ENCODE results near the gene RMND5B. TPM values are rescaled to one million over a fixed set of nuclear protein-coding genes. Genes with fewer than 3 reads are reported as not detected.
"Not testable (repeated sequence)": the region's sequence is repeated elsewhere in the genome, so short reads cannot be mapped to it uniquely, and the experiment has no call there.

Gene RMND5B
- total and polyA plus RNA-seq, 2 experiments from 2014 or later = 17.5 to 19.9 TPM

DNA sequence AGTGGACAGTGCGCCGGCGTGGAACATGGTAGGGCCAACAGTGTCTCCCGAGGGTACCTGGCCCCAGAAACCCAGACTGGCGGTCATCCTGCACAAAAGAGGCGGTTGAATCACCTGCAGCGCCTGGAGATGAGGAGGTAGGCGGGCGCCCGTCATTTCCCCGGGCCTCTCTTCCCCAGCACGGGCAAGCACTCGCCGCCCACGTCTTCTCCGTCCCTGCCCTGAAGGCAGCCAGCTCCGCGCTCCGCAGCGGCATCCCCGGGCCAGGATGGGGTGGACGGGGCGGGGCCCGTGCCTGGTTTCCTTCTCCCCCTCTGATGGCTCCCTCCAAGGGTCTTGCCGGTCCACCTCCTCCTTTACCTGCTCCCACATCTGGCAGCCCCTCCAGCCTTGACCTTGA is 44.5 kb upstream of the RMND5B start:
- Histone ChIP-seq H3K36me3 (ENCODE audit: low read depth) (no peaks in the 10 kb centered on the region), H3K4me2 (ENCODE audit: unreplicated experiment) (no peak overlapping the region), H2AFZ (no peak overlapping the region), H3K4me3 (no peak overlapping the region), H3F3A (ENCODE audit: insufficient read depth) (no peaks in the 10 kb centered on the region), H3K4me1 (ENCODE audit: insufficient read depth) (no peaks in the 10 kb centered on the region), H3K9ac (no peak overlapping the region), H3K9me3 (ENCODE audit: low read depth) (no peaks in the 10 kb centered on the region), H3K27ac (no peak overlapping the region), H3K79me2 (ENCODE audit: insufficient read depth) (no peaks in the 10 kb centered on the region), H4K20me1 (ENCODE audit: insufficient read depth) (no peaks in the 10 kb centered on the region), H3K27me3 (replicated peaks; ENCODE audit: insufficient read depth) (no peaks in the 10 kb centered on the region), H3K9me2 (ENCODE audit: insufficient read depth) (no peaks in the 10 kb centered on the region)
- peak; percentile 20 for DNase-seq
- in situ Hi-C loops (cut with MboI) = no loop called here
- TF ChIP-seq EZH2 (IDR thresholded peaks at IDR 0.05; ENCODE audit: insufficient read depth, poor library complexity, severe bottlenecking) = no peak
- 44 to 49% methylated on average over 25 of the region's 25 CpGs for WGBS, 2 experiments (ENCODE audit: low coverage in 1 of 2, low lambda C conversion rate in 2 of 2, missing lambda C conversion rate in 2 of 2)

DNA sequence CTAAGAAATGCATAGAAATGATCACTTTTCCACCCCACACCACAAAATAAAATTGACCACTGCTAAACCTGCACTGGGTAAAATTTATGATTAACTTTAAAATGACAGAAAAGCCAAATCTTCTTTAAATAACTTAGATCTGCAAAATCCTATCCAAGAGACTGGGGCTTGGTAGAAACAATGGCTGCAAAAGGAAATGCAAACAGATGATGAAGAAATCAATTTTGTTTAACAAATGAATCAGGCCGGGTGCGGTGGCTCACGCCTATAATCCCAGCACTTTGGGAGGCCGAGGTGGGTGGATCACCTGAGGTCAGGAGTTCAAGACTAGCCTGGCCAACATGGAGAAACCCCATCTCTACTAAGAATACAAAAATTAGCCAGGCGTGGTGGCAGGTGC is 43.6 kb upstream of the RMND5B start:
- H3K9ac ChIP-seq; H3F3A ChIP-seq (ENCODE audit: insufficient read depth); DNase-seq; H3K4me2 ChIP-seq (ENCODE audit: unreplicated experiment); H3K27me3 ChIP-seq (replicated peaks; ENCODE audit: insufficient read depth); H3K36me3 ChIP-seq (ENCODE audit: low read depth); H3K9me3 ChIP-seq (ENCODE audit: low read depth); H3K4me3 ChIP-seq; H3K9me2 ChIP-seq (ENCODE audit: insufficient read depth); H4K20me1 ChIP-seq (ENCODE audit: insufficient read depth); H3K4me1 ChIP-seq (ENCODE audit: insufficient read depth); in situ Hi-C loops (cut with MboI); H2AFZ ChIP-seq; H3K27ac ChIP-seq; H3K79me2 ChIP-seq (ENCODE audit: insufficient read depth): not testable (repeated sequence)
- 82 to 83% methylated on average over 5 of the region's 5 CpGs for WGBS, 2 experiments (ENCODE audit: low coverage in 1 of 2, low lambda C conversion rate in 2 of 2, missing lambda C conversion rate in 2 of 2)

DNA sequence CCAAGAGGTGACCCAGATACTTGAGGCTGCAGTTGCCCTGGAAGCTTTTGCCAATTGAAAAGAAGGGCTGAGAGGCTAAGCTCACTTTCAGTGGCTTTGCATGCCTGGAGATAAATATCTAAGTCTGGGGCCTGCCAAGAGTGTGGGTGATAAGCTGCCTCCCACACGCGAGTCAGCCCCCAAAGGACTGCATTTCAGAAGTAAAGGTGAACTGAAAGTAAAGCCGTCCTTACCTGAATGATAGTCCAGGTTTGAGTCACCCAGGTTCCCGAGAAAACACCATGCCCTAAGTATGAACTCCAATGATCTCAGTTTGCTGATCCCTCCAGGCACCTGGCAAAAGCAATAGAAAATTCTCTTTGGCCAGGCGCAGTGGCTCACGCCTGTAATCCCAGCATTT is 40.0 kb upstream of the RMND5B start:
- WGBS, 2 experiments (ENCODE audit: low coverage in 1 of 2, low lambda C conversion rate in 2 of 2, missing lambda C conversion rate in 2 of 2) = 76 to 79% methylated on average over 6 of the region's 6 CpGs

DNA sequence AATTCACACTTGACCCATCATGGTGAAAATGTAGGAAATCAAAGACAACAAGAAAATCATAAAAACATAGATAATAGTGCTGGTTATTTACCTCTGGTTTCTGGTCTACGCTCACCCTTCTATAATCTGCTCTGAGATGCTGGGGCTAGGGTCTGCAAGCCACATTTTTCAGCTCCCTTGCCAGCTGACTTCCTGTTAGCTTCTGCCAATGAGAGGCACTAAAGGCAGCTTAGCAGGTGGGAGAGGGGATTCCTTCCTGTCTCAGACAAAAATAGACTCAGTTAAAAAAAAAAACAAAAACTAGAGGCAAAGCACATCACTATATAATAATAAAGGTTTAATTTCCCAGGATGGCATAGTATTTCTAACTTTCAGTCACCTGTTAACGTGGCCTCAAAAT is 37.7 kb upstream of the RMND5B start:
- no peak overlapping the region for H3K4me2 ChIP-seq (ENCODE audit: unreplicated experiment)
- no peak for DNase-seq
- H3K36me3 ChIP-seq (ENCODE audit: low read depth) = no peaks in the 10 kb centered on the region
- H3K27me3 ChIP-seq (replicated peaks; ENCODE audit: insufficient read depth) = no peaks in the 10 kb centered on the region
- H3K4me3 ChIP-seq = no peak overlapping the region
- in situ Hi-C loops (cut with MboI) = no loop called here
- WGBS, 2 experiments (ENCODE audit: low coverage in 1 of 2, low lambda C conversion rate in 2 of 2, missing lambda C conversion rate in 2 of 2) = 45 to 60% methylated on average over 2 of the region's 2 CpGs
- H3K4me1 ChIP-seq (ENCODE audit: insufficient read depth) = no peaks in the 10 kb centered on the region
- no peak overlapping the region for H2AFZ ChIP-seq
- no peaks in the 10 kb centered on the region for H3K9me2 ChIP-seq (ENCODE audit: insufficient read depth)
- H3K9me3 ChIP-seq (ENCODE audit: low read depth) = no peaks in the 10 kb centered on the region
- TF ChIP-seq EZH2phosphoT487 (IDR thresholded peaks at IDR 0.05; ENCODE audit: insufficient read depth, low read depth) (no peak), EZH2 (IDR thresholded peaks at IDR 0.05; ENCODE audit: insufficient read depth, poor library complexity, severe bottlenecking) (no peak)
- H3K79me2 ChIP-seq (ENCODE audit: insufficient read depth) = no peaks in the 10 kb centered on the region
- no peaks in the 10 kb centered on the region for H4K20me1 ChIP-seq (ENCODE audit: insufficient read depth)
- no peak overlapping the region for H3K27ac ChIP-seq
- H3F3A ChIP-seq (ENCODE audit: insufficient read depth) = no peaks in the 10 kb centered on the region
- H3K9ac ChIP-seq = no peak overlapping the region

More for the DNA sequence above, 40.0 kb upstream of the RMND5B start:
- Histone ChIP-seq H3K79me2 (ENCODE audit: insufficient read depth) (no peaks in the 10 kb centered on the region), H3F3A (ENCODE audit: insufficient read depth) (no peaks in the 10 kb centered on the region), H3K27me3 (replicated peaks; ENCODE audit: insufficient read depth) (no peaks in the 10 kb centered on the region), H3K4me1 (ENCODE audit: insufficient read depth) (no peaks in the 10 kb centered on the region), H4K20me1 (ENCODE audit: insufficient read depth) (no peaks in the 10 kb centered on the region), H2AFZ (no peak overlapping the region), H3K36me3 (ENCODE audit: low read depth) (no peaks in the 10 kb centered on the region), H3K4me3 (no peak overlapping the region), H3K4me2 (ENCODE audit: unreplicated experiment) (no peak overlapping the region), H3K27ac (no peak overlapping the region), H3K9ac (no peak overlapping the region), H3K9me3 (ENCODE audit: low read depth) (no peaks in the 10 kb centered on the region), H3K9me2 (ENCODE audit: insufficient read depth) (no peaks in the 10 kb centered on the region)
- TF ChIP-seq EZH2 (IDR thresholded peaks at IDR 0.05; ENCODE audit: insufficient read depth, poor library complexity, severe bottlenecking) = no peak
- no peak for TF ChIP-seq EZH2phosphoT487 (IDR thresholded peaks at IDR 0.05; ENCODE audit: insufficient read depth, low read depth)
- DNase-seq = no peak
- in situ Hi-C loops (cut with MboI) = no loop called here

DNA sequence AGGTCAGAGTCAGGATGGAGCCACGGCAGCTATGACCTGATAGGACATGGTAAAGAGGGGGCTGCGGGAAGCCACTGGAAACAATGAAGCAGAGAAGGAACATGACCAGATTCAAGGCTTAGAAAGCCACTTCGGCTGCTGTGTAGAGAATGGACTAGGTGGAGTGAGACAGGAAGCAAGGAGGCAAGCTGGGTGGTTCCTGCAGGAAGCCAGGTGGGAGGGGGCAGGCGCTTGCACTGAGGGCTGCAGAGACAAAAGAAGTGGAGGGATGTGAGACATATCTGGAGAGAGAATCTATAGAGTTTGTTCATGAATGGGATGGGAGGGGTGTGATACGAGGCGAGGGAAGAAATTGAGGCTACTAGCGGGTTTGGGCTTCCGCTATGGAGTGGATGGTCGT is 36.5 kb upstream of the RMND5B start:
- 64 to 73% methylated on average over 9 of the region's 9 CpGs for WGBS, 2 experiments (ENCODE audit: low coverage in 1 of 2, low lambda C conversion rate in 2 of 2, missing lambda C conversion rate in 2 of 2)
- H2AFZ ChIP-seq = no peak overlapping the region

More for the DNA sequence above, 36.5 kb upstream of the RMND5B start:
- in situ Hi-C loops (cut with MboI) = no loop called here
- no peaks in the 10 kb centered on the region for H3K9me2 ChIP-seq (ENCODE audit: insufficient read depth)
- no peaks in the 10 kb centered on the region for H3K27me3 ChIP-seq (replicated peaks; ENCODE audit: insufficient read depth)
- no peaks in the 10 kb centered on the region for H4K20me1 ChIP-seq (ENCODE audit: insufficient read depth)
- H3K79me2 ChIP-seq (ENCODE audit: insufficient read depth) = no peaks in the 10 kb centered on the region
- no peak overlapping the region for H3K4me3 ChIP-seq
- no peak overlapping the region for H3K27ac ChIP-seq
- no peaks in the 10 kb centered on the region for H3K36me3 ChIP-seq (ENCODE audit: low read depth)
- no peaks in the 10 kb centered on the region for H3K4me1 ChIP-seq (ENCODE audit: insufficient read depth)
- H3K4me2 ChIP-seq (ENCODE audit: unreplicated experiment) = no peak overlapping the region
- H3K9me3 ChIP-seq (ENCODE audit: low read depth) = no peaks in the 10 kb centered on the region
- TF ChIP-seq EZH2 (IDR thresholded peaks at IDR 0.05; ENCODE audit: insufficient read depth, poor library complexity, severe bottlenecking) = no peak
- TF ChIP-seq EZH2phosphoT487 (IDR thresholded peaks at IDR 0.05; ENCODE audit: insufficient read depth, low read depth) = no peak
- H3F3A ChIP-seq (ENCODE audit: insufficient read depth) = no peaks in the 10 kb centered on the region
- DNase-seq = no peak
- H3K9ac ChIP-seq = no peak overlapping the region
